NCI-H774 (cell line): Measurements from ENCODE around the gene PTK6.
A peak's percentile ranks its signal among the peaks of the same experiment; 100 is the strongest.
"Not testable (repeated sequence)": the region's sequence is repeated elsewhere in the genome, so short reads cannot be mapped to it uniquely, and the experiment has no call there.

Source experiments
- DNase-seq: peaks from one replicate; lab custom pipeline; 2025; lab: John Stamatoyannopoulos, UW

The PTK6 gene

DNA sequence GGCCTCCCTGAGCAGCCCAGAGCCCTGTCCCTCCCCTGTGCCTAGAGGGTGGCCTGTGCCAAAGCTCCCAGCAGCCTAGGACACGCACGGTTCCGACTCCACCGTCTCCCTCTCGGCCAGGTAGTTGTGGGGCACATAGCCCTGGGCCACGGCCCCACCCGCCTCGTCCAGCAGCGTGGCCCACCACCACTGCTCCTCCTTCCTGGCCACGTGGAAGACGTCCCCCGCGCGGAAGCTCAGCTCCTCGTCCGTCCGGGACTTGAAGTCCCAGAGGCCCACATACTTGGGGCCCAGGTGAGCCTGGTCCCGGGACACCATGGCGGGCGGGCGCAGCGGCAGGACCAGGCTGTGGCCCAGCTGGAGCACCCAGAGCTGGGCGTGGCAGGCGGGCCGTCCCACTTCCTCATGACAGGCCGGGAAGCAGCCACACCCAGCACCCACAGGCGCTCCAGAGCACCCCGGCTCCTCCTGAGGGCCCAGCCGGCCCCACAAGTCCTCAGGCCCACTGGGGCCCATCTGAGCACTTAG lies at the start of gene PTK6:
Gene PTK6, minus strand, starts transcription at position 380 of the 528 bp plus-strand sequence. Its CDS starts 62 bp downstream, at position 318.
- DNase-seq, result no peak

DNA sequence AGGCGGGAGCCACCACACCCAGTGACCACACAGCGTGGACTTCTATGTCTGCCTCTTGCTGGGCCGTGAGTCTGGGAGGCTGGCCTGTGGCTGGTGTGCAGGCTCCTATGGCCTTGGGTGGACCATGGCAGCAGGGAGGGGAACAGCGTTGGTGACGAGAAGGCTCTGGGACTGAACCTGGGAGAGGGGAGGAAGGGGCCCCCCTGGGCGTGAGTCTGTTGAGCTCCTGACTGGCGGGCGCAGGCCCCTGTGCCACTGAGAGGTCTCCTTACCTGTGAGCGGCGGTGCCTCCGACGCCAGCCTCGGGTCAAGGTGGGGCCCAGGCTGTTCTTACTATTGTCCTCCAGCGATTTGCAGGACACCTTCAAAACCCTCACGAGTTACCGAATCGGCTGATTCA lies 49.6 kb upstream of the PTK6 start:
- DNase-seq, result no peak

- DNase-seq, result no peak
Observed at GRCh38 chr20:63585616-63586565, 48.7 kb upstream of the PTK6 start.

GRCh38 chr20:63582382-63583063 lies 45.3 kb upstream of the PTK6 start:
- no peak for DNase-seq

- no peak for DNase-seq
Observed at GRCh38 chr20:63580796-63581461, 43.8 kb upstream of the PTK6 start.

DNA sequence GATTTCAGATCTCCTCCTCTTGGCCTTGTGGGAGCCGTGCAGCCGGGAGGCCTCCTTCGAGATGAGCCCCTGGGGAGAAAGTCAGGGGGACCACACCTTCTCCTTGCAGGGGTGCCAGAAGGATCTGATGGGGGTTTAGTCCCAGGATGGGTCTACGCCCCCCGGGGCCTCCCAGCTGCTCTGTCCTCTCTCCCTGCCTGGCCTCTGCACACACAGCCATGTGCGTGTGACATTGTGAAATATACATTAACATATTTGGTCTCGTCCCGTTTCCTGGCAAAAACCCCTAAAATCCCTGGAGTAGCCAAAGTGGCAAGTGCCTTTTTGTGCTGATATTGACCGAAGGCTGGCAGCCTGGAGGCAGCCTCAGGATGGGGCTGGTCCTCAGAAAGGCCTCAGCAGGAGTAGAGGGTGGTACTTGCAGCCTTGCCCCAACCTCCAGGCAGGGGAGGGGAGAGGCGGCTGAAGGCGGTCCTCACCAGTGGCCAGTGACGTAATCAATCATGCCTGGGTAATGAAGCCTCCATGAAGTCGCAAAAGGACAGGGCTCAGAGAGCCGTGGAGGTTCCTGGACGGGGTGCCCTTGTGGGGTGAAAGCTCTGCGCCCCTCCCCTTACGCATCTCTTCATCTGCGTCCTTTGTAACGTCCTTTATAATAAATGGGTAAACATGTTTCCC lies 42.0 kb upstream of the PTK6 start:
- no peak for DNase-seq

- DNase-seq, result no peak
Observed at GRCh38 chr20:63578224-63579016, 41.2 kb upstream of the PTK6 start.

- peak; percentile 26 for DNase-seq
Observed at GRCh38 chr20:63577317-63577894, 40.2 kb upstream of the PTK6 start.

- no peak for DNase-seq
Observed at GRCh38 chr20:63576311-63576710, 39.1 kb upstream of the PTK6 start.

DNA sequence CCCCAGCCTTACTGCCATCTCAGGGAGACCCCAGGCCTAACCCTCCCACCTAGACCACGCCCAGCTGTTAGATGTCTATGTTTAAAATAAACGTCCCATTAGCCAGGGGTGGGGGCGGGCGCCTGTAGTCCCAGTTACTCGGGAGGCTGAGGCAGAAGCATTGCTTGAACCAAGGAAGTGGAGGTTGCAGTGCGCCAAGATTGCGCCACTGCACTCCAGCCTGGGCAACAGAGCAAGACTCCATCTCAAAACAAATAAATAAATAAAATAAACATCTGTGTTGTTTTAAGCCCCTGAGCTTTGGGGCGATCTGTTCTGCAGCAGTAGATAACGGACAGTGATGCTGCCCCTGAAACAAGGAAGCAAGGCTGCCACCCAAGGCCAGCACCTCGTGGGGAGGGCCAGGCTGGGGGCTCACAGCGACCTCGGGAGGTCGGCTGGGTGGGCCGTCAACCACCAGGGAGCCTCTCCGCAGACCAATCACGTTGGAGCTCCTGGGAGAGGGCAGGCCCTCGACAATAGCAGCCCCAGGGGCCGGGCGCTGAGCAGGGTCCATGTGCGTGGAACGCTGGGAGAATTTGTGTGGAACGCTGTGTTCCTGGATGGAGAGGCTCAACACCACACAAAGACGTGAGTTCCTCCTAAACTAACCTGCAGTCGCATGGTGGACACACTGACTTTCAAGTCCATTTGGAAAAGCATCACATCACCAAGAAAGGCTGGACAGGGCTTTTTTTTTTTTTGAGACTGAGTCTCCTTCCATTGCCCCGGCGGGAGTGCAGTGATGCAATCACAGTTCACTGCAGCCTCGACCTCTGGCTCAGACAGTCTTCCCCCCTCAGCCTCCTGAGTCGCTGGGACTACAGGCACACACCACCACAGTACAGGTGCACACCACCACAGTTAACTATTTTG lies 37.9 kb upstream of the PTK6 start:
- no peak for DNase-seq

- peak; percentile 36 for DNase-seq
Observed at GRCh38 chr20:63574156-63574828, 37.1 kb upstream of the PTK6 start, which contains the start of gene HELZ2. HELZ2 (minus strand) TSS chr20:63574239; CDS start chr20:63572385, 1,854 bp downstream.

DNA sequence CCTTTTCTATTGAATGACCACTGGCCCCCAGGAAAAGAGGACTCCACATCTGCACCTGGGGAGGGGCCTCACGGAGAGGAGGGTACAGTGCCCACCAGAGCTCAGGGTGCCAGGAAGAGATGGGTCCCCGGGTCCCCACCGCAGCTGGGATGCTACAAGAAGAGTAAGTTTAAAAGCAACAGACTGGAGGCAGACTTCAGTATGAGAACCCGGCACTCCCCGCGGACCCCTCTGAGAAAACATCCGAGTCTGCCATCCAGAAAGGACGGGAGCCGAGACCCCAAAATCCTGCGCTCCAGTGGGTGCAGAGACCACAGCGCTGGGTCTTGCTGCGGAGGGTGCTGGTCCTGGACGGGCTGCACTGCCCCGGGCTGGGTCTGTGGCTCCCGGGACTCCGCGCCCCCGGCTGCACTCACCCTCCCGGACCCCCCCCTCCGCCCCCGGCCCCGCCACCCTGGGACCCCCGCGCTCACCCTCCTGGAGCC lies 36.5 kb upstream of the PTK6 start:
- DNase-seq, result no peak

DNA sequence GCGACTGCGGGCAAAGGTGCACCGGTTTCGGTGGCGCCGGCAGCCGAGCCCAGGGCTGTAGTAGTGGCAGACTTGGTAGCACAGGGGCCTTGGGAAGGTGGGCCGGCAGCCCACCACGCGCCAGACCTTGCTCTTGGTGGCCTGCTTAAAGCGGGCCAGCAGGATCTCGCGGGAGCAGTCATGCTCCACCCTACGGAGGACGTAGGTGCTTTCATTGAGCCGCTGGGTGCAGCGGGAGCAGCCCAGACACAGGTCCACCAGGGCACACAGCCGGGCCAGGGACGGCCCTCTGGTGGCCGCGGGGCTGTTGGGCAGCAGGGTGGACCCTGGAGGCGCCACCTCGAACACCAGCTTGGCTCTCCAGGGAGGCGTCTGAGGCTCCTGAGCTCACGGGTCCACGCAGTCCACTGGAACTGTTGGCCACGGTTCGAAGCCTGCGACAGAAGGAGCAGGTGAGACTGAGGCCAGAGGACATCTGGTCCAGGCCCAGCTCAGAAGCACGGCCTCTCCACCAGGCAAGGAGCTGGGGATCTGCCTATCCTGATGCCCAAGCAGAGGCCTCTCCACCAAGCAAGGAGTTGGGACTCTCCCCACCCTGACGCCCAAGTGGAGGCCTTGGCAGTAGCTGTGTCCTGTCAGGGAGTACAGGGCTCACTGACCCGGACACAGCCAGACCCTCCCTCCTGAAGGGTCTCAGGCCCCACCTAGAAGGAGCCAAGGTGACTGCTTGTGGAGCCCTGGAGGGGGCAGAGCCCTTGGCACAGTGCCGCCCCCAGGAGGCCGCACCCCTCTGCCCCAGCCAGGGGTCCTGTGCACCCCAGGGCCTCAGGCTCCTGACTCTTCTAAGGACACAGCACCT lies 35.8 kb upstream of the PTK6 start:
- DNase-seq, result no peak

DNA sequence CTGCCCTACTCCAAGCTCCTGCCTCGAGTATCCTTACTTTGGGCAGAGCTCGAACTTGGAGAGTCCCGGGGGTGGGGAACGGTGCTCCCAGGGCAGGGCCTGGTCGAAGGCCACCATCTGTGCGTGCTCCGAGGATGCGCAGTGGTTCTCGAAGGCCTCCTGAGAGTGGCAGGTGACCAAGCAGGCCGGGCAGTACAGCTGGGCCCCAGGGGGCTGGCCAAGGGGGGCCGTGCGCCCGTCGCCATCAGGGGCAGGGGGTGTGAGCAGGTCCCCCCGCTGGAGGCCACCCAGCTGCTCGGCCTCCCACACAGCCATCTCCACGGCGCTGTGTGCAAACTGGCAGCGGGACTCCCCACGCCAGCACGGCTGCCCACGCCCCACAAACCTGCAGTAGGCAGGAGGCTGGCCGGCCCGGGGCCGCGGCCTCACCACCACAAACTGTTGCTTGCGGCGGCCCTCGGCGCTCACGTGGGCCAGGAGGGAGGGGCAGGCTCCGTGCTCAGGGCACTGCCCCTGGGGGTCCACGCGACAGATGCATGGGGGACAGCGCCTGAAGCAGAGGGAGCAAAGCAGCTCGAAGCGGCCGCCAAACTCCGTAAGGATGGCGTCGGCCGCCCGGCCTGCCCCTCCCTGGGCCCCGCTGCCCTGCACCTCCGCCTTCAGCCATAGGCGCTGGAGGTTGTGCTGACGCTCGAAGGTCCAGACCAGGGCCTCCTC lies 35.1 kb upstream of the PTK6 start:
- no peak for DNase-seq

DNA sequence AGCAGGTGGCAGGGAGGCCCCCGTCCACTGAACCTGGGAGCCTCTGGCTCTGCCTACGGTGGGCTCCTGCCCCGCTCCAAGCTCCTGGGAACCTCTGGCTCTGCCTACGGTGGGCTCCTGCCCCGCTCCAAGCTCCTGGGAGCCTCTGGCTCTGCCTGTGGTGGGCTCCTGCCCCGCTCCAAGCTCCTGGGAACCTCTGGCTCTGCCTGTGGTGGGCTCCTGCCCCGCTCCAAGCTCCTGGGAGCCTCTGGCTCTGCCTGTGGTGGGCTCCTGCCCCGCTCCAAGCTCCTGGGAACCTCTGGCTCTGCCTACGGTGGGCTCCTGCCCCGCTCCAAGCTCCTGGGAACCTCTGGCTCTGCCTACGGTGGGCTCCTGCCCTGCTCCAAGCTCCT lies 33.9 kb upstream of the PTK6 start:
- DNase-seq, result not testable (repeated sequence)

DNA sequence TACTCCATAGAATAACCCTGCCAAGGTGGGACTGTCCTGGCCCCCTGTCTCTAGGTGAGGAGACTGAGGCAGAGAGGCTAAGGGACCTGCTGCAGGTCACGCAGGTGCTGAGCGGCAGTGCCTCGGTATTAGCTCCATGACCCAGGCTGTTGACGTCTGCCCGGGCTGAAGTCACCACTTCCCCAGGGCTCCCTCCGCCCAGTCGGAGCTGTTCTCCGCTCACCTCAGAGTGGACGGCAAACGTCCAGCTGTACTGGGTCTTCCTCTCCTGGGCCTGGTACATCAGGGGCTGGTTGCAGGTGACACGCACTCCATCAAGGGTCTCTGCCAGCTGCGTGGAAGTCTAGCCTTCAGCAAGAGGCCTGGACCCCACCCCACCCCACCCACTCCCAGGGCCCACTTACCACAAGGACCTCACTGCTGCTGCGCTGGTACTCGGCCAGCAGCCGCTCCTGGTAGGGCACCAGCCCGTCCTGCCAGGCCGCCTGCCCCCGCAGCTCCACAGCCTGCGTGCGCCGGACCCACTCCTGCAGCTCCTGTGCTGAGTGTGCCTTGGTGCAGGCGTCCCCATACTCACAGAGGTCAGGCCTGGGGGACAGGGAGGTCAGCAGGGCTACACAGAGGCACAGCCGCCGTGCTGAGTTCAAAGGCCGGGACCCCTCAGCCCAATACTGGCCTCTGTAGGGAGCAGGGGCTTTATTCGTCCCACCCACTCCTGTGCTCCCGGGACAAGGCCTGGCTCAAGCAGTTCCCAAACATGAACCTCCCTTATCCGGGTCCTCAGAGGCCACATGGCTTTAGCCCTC lies 33.3 kb upstream of the PTK6 start:
- DNase-seq, result no peak
